IMR-90 (cell line): Measurements from ENCODE around the gene TNN. TPM values are rescaled to one million over a fixed set of nuclear protein-coding genes. Genes with fewer than 3 reads are reported as not detected.

Experiments used
- ATAC-seq: fragments of 200-7000 bp; cut with Tn5 transposase; 2 replicates; pipeline ENCODE4 v1.9.1; 2020; ENCODE audit warnings: low read depth, mild to moderate bottlenecking, moderate library complexity
- BruUV-seq: library from RNA; stranded (reverse); fragments of 400-500 nt; replicated peaks from 2 replicates; lab custom pipeline; 2021; lab: Mats Ljungman, UMichigan
- CTCF ChIA-PET: fragments of 300-600 bp; formaldehyde crosslinking; extraction: SDS; loops from one replicate; lab custom pipeline; 2021; ENCODE audit warnings: antibody characterized with exemption; lab: Yijun Ruan, JAX
- POLR2A ChIA-PET: fragments of 300-600 bp; sonication (Branson Sonifier 250); formaldehyde crosslinking; loops from one replicate; lab custom pipeline; 2022; ENCODE audit warnings: antibody characterized with exemption; ENCODE audit not compliant: unreplicated experiment; lab: Charles Lee
- DNase-seq: peaks from one replicate; pipeline ENCODE4 v3.0.0; 2013
- H2AFZ ChIP-seq: replicated peaks from 2 replicates; pipeline ENCODE3; 2013; ENCODE audit warnings: low read length, mild to moderate bottlenecking; ENCODE audit not compliant: poor library complexity
- H2AK5ac ChIP-seq: 2 replicates; pipeline ENCODE4 v1.6.1; 2013; ENCODE audit warnings: low read depth, low read length, inconsistent platforms
- H2AK9ac ChIP-seq: replicated peaks from 2 replicates; pipeline ENCODE3; 2013; ENCODE audit warnings: mild to moderate bottlenecking, low read depth, low read length, moderate library complexity; ENCODE audit not compliant: poor library complexity
- H2BK120ac ChIP-seq: 2 replicates; pipeline ENCODE4 v1.6.1; 2013; ENCODE audit warnings: low read depth, low read length, inconsistent platforms
- H2BK15ac ChIP-seq: 3 replicates; pipeline ENCODE4 v1.6.1; 2013; ENCODE audit warnings: low read depth, low read length, inconsistent platforms
- H2BK20ac ChIP-seq: 2 replicates; pipeline ENCODE4 v1.6.1; 2013; ENCODE audit warnings: low read depth, mild to moderate bottlenecking, inconsistent platforms, low read length, moderate library complexity
- H2BK5ac ChIP-seq: 2 replicates; pipeline ENCODE4 v1.6.1; 2013; ENCODE audit warnings: mild to moderate bottlenecking, low read depth, low read length, inconsistent platforms; ENCODE audit not compliant: poor library complexity, severe bottlenecking
- H3K14ac ChIP-seq: replicated peaks from 2 replicates; pipeline ENCODE4 v1.6.1; 2013; ENCODE audit warnings: low read depth, low read length, inconsistent platforms
- H3K18ac ChIP-seq: 2 replicates; pipeline ENCODE4 v1.6.1; 2013; ENCODE audit warnings: low read depth, low read length, control low read depth
- H3K23ac ChIP-seq: 2 replicates; pipeline ENCODE4 v1.6.1; 2013; ENCODE audit warnings: low read depth, low read length, inconsistent platforms
- H3K27ac ChIP-seq: 2 replicates; pipeline ENCODE4 v1.5.1; 2013; ENCODE audit warnings: mild to moderate bottlenecking, control low read depth, low read length; ENCODE audit not compliant: insufficient read depth
- H3K27me3 ChIP-seq: 2 replicates; pipeline ENCODE4 v1.6.1; 2013; ENCODE audit warnings: low read length; ENCODE audit not compliant: control insufficient read depth, insufficient read depth
- H3K36me3 ChIP-seq: 2 replicates; pipeline ENCODE4 v1.6.1; 2013; ENCODE audit warnings: low read length, mixed read lengths; ENCODE audit not compliant: control insufficient read depth, insufficient read depth
- H3K4ac ChIP-seq: 2 replicates; pipeline ENCODE4 v1.6.1; 2013; ENCODE audit warnings: low read depth, low read length, inconsistent platforms
- H3K4me1 ChIP-seq: 2 replicates; pipeline ENCODE4 v1.6.1; 2013; ENCODE audit warnings: low read length, mixed read lengths; ENCODE audit not compliant: control insufficient read depth, insufficient read depth
- H3K4me2 ChIP-seq: 2 replicates; pipeline ENCODE4 v1.6.1; 2013; ENCODE audit warnings: low read depth, mild to moderate bottlenecking, control low read depth, low read length, moderate library complexity
- H3K4me3 ChIP-seq: 2 replicates; pipeline ENCODE4 v1.5.1; 2013; ENCODE audit warnings: low read depth, mild to moderate bottlenecking, control low read depth, low read length, moderate library complexity; ENCODE audit not compliant: insufficient read depth
- H3K56ac ChIP-seq: 2 replicates; pipeline ENCODE4 v1.6.1; 2013; ENCODE audit warnings: low read length, inconsistent platforms; ENCODE audit not compliant: insufficient read depth; ENCODE audit errors: extremely low read depth
- H3K79me1 ChIP-seq, 2 experiments: 2 replicates each; pipeline ENCODE4 v1.6.1; 2013; ENCODE audit warnings: low read length in 2 of 2, inconsistent platforms in 1 of 2, low read depth in 1 of 2
- H3K9ac ChIP-seq: 2 replicates; pipeline ENCODE4 v1.6.1; 2013; ENCODE audit warnings: low read depth, low read length, control low read depth
- H3K9me1 ChIP-seq: 2 replicates; pipeline ENCODE4 v1.6.1; 2013; ENCODE audit warnings: low read length, inconsistent platforms; ENCODE audit not compliant: insufficient read depth
- H3K9me3 ChIP-seq: 2 replicates; pipeline ENCODE4 v1.6.1; 2013; ENCODE audit warnings: low read length; ENCODE audit not compliant: control insufficient read depth, insufficient read depth
- H4K20me1 ChIP-seq: 2 replicates; pipeline ENCODE4 v1.6.1; 2013; ENCODE audit warnings: low read length, inconsistent platforms; ENCODE audit not compliant: insufficient read depth
- H4K5ac ChIP-seq: 2 replicates; pipeline ENCODE4 v1.6.1; 2013; ENCODE audit warnings: mild to moderate bottlenecking, low read depth, low read length, control low read depth
- H4K8ac ChIP-seq, 2 experiments: 2 replicates each; pipeline ENCODE4 v1.6.1; 2013; ENCODE audit warnings: low read depth in 2 of 2, low read length in 2 of 2, control low read depth in 1 of 2, inconsistent platforms in 1 of 2
- H4K91ac ChIP-seq: 2 replicates; pipeline ENCODE4 v1.6.1; 2013; ENCODE audit warnings: low read depth, low read length, inconsistent platforms; ENCODE audit not compliant: insufficient read depth
- FOS ChIP-seq: fragments of 150-350 bp; IDR thresholded peaks from 2 replicates; pipeline ENCODE4 v1.6.1; 2016; ENCODE audit warnings: low read depth, low read length
- MAFK ChIP-seq: IDR thresholded peaks from 2 replicates; pipeline ENCODE4 v1.6.1; 2012; ENCODE audit warnings: low read depth, low read length, improper control_type of control experiment
- MAZ ChIP-seq: IDR thresholded peaks from 2 replicates; pipeline ENCODE4 v1.6.1; 2012; ENCODE audit warnings: low read depth, mild to moderate bottlenecking, low read length, improper control_type of control experiment, moderate library complexity, borderline replicate concordance
- MXI1 ChIP-seq: IDR thresholded peaks from 2 replicates; pipeline ENCODE4 v1.6.1; 2012; ENCODE audit warnings: low read depth, mild to moderate bottlenecking, low read length, moderate library complexity, borderline replicate concordance
- POLR2A ChIP-seq: IDR thresholded peaks from 2 replicates; pipeline ENCODE4 v1.6.1; 2012; ENCODE audit warnings: mild to moderate bottlenecking, low read depth, low read length
- RAD21 ChIP-seq: IDR thresholded peaks from 2 replicates; pipeline ENCODE4 v1.6.1; 2012; ENCODE audit warnings: low read length, improper control_type of control experiment
- USF2 ChIP-seq: fragments of 150-350 bp; IDR thresholded peaks from 2 replicates; pipeline ENCODE4 v1.6.1; 2017; ENCODE audit warnings: mild to moderate bottlenecking, antibody characterized with exemption, low read length, low read depth
- WGBS, 2 experiments: methylation state at CpG; one replicate each; pipeline versions ENCODE4 v1.1.5 to v1.1.7; 2013; ENCODE audit warnings: missing lambda C conversion rate in 2 of 2; ENCODE audit not compliant: insufficient read length in 1 of 2; ENCODE audit errors: extremely low coverage in 2 of 2; 5-methylcytosine and 5-hydroxymethylcytosine counted together
- dilution Hi-C: fragments of 300-500 bp; cut with HindIII; formaldehyde crosslinking; loops from one replicate; pipeline ENCODE4 v1.14.3; 2018; ENCODE audit warnings: low sequenced_read_pairs; ENCODE audit not compliant: unreplicated experiment
- in situ Hi-C: fragments of 300-500 bp; cut with MboI; formaldehyde crosslinking; loops from 3 replicates; pipeline ENCODE4 v1.14.3; 2019; ENCODE audit warnings: low sequenced_read_pairs, inconsistent platforms, mixed read lengths
- intact Hi-C: fragments of 100-400 bp; cut with micrococcal nuclease; formaldehyde crosslinking; loops from 2 replicates; pipeline ENCODE4 v1.10.0; 2022
- polyA plus RNA-seq, 3 experiments: library from polyadenylated mRNA; depleted of rRNA; stranded (reverse); fragments of >200 nt; gene quantifications; 2 replicates each; pipeline ENCODE4 v1.2.3, GENCODE V29; 2012; ENCODE audit warnings: low replicate concordance in 1 of 3
- total RNA-seq: library from RNA; depleted of rRNA; stranded (reverse); fragments of >200 nt; gene quantifications from 2 replicates; pipeline ENCODE4 v1.2.3, GENCODE V29; 2012

The TNN gene
- total and polyA plus RNA-seq, 2 of the 4 experiments (the other 2 are of a cell fraction) = not detected

GRCh38 chr1:175023043-175023921 lies 44.4 kb upstream of the TNN start, which contains the start of gene MRPS14:
MRPS14 (minus strand) TSS chr1:175023425; CDS start chr1:175023408, 17 bp downstream.
- WGBS, 2 experiments = 0% methylated on average over 2 of the region's 42 CpGs; no CpG with 5 or more reads in 1 of the 2 experiments
- peak within 1 kb of the TSS; percentile 80 for H2AK9ac ChIP-seq
- H2BK20ac ChIP-seq = no peak within 1 kb of the TSS; the same call in 1 of the 2 replicates
- no peaks in the 10 kb centered on the region for H3K9me1 ChIP-seq
- H4K20me1 ChIP-seq = no peaks in the 10 kb centered on the region
- peaks cover 12 to 22% of the 10 kb centered on the region in 2 experiments; a peak in 3 of 4 replicates for H3K79me1 ChIP-seq
- peak within 1 kb of the TSS; percentile 67 for H3K23ac ChIP-seq
- peak within 1 kb of the TSS; percentile 88 for H3K14ac ChIP-seq
- H3K36me3 ChIP-seq = peaks cover 1% of the 10 kb centered on the region
- no peaks in the 10 kb centered on the region for H3K9me3 ChIP-seq
- H3K4me1 ChIP-seq = no peaks in the 10 kb centered on the region
- peak within 1 kb of the TSS; percentile 17 for H3K18ac ChIP-seq
- TF ChIP-seq MAZ (peak; percentile 93), FOS (peak; percentile 32; the same call in 1 of the 2 replicates), MXI1 (peak; percentile 83; the same call in 1 of the 2 replicates), RAD21 (no peak), MAFK (no peak), POLR2A (peak; percentile 76), USF2 (peak; percentile 51)
- dilution Hi-C loops (no loop called here), in situ Hi-C loops (no loop called here), intact Hi-C loops (no loop called here)
- H3K56ac ChIP-seq = peak within 1 kb of the TSS; percentile 80
- H2AK5ac ChIP-seq = 0 out of 2 replicates have a peak within 1 kb of the TSS, but pooled peaks have one; percentile 10
- POLR2A ChIA-PET = interaction anchor here (0.9 to 1.0 kb wide), 2 partner anchors 8 to 23 kb away, joined by 4 to 9 read pairs; partner anchors contain the start of gene CACYBP
- peak within 1 kb of the TSS; percentile 74 for H3K4me2 ChIP-seq
- peak within 1 kb of the TSS; percentile 79 for H3K9ac ChIP-seq
- H4K8ac ChIP-seq = peak within 1 kb of the TSS; percentile 94 to 98
- BruUV-seq = no TSS peak
- DNase-seq (peak; percentile 99), ATAC-seq (peak; percentile 100)
- H3K4me3 ChIP-seq = peak within 1 kb of the TSS; percentile 71
- peak within 1 kb of the TSS; percentile 75 for H2BK5ac ChIP-seq
- peak within 1 kb of the TSS; percentile 53; the same call in 1 of the 2 replicates for H2BK120ac ChIP-seq
- H4K91ac ChIP-seq = peak within 1 kb of the TSS; percentile 69; the same call in 1 of the 2 replicates
- H4K5ac ChIP-seq = peak within 1 kb of the TSS; percentile 98
- peak within 1 kb of the TSS; percentile 95 for H2AFZ ChIP-seq
- H3K27me3 ChIP-seq = no peaks in the 10 kb centered on the region
- H2BK15ac ChIP-seq = no peak within 1 kb of the TSS; the same call in 2 of the 3 replicates
- peak within 1 kb of the TSS; percentile 82 for H3K4ac ChIP-seq
- peak within 1 kb of the TSS; percentile 68 for H3K27ac ChIP-seq
- CTCF ChIA-PET = interaction anchor here (1.0 kb wide), 1 partner anchor 223 kb away, joined by 3 read pairs; no protein-coding TSS in a partner anchor
